ENCODE data around the gene DOK5. TPM values are rescaled to one million over a fixed set of nuclear protein-coding genes. Genes with fewer than 3 reads are reported as not detected.

The DOK5 gene
- total RNA-seq, 2 experiments from 2014 or later: not detected

GRCh38 chr20:54497931-54498718, 22.7 kb downstream of the DOK5 start:
- Mint-ChIP-seq H3K36me3 (ENCODE audit: low read depth) (no peaks in the 10 kb centered on the region), H3K4me1 (ENCODE audit: low read depth) (no peaks in the 10 kb centered on the region), H3K4me3 (no peak overlapping the region), H3K27ac (no peak overlapping the region), H3K9me3 (no peaks in the 10 kb centered on the region), H3K27me3 (peaks cover 5% of the 10 kb centered on the region)
- H3K4me3 ChIP-seq (ENCODE audit: low read length): no peak overlapping the region
- H3K27ac ChIP-seq (ENCODE audit: low read depth in 1 of 2, low read length in 2 of 2): no peak overlapping the region
- TF ChIP-seq CTCF (IDR thresholded peaks at IDR 0.05): no peak
- no peaks in the 10 kb centered on the region for H3K36me3 ChIP-seq (ENCODE audit: insufficient read depth, low read length)
- no peaks in the 10 kb centered on the region for H3K27me3 ChIP-seq (ENCODE audit: control insufficient read depth in 1 of 2, insufficient read depth in 2 of 2, low read length in 2 of 2)
- ATAC-seq (ENCODE audit: poor library complexity): no peak
- no peaks in the 10 kb centered on the region for H3K9me3 ChIP-seq (ENCODE audit: control insufficient read depth in 1 of 2, insufficient read depth in 1 of 2, low read length in 2 of 2)
- CTCF ChIA-PET: no interaction called here
- no peak for DNase-seq
- POLR2A ChIA-PET: no interaction called here
- no peaks in the 10 kb centered on the region for H3K4me1 ChIP-seq (ENCODE audit: insufficient read depth, low read length)
- intact Hi-C loops (cut with DNase I, micrococcal nuclease): no loop called here

- no peaks in the 10 kb centered on the region for H3K36me3 ChIP-seq (ENCODE audit: insufficient read depth, low read length)
- Mint-ChIP-seq H3K4me3 (no peak overlapping the region), H3K9me3 (no peaks in the 10 kb centered on the region), H3K36me3 (ENCODE audit: low read depth) (no peaks in the 10 kb centered on the region), H3K27me3 (peaks cover 5% of the 10 kb centered on the region), H3K4me1 (ENCODE audit: low read depth) (no peaks in the 10 kb centered on the region), H3K27ac (no peak overlapping the region)
- POLR2A ChIA-PET: no interaction called here
- no peak overlapping the region for H3K4me3 ChIP-seq (ENCODE audit: low read length)
- no peaks in the 10 kb centered on the region for H3K9me3 ChIP-seq (ENCODE audit: control insufficient read depth in 1 of 2, insufficient read depth in 1 of 2, low read length in 2 of 2)
- H3K4me1 ChIP-seq (ENCODE audit: insufficient read depth, low read length): no peaks in the 10 kb centered on the region
- no peak for ATAC-seq (ENCODE audit: poor library complexity)
- CTCF ChIA-PET: no interaction called here
- intact Hi-C loops (cut with DNase I, micrococcal nuclease): no loop called here
- no peaks in the 10 kb centered on the region for H3K27me3 ChIP-seq (ENCODE audit: control insufficient read depth in 1 of 2, insufficient read depth in 2 of 2, low read length in 2 of 2)
- TF ChIP-seq CTCF (IDR thresholded peaks at IDR 0.05): no peak
- H3K27ac ChIP-seq (ENCODE audit: low read depth in 1 of 2, low read length in 2 of 2): no peak overlapping the region
- DNase-seq: no peak
These were observed 23.7 kb downstream of the DOK5 start for GRCh38 chr20:54499111-54499510.

- POLR2A ChIA-PET: no interaction called here
- TF ChIP-seq CTCF (IDR thresholded peaks at IDR 0.05): no peak
These were observed 26.8 kb downstream of the DOK5 start for GRCh38 chr20:54502179-54502578.

More at GRCh38 chr20:54502179-54502578, 26.8 kb downstream of the DOK5 start:
- no peaks in the 10 kb centered on the region for H3K36me3 Mint-ChIP-seq (ENCODE audit: low read depth)
- DNase-seq: no peak
- CTCF ChIA-PET: no interaction called here
- no peak overlapping the region for H3K27ac Mint-ChIP-seq
- ATAC-seq (ENCODE audit: poor library complexity): no peak
- peaks cover 5% of the 10 kb centered on the region for H3K27me3 Mint-ChIP-seq
- H3K4me1 Mint-ChIP-seq (ENCODE audit: low read depth): no peaks in the 10 kb centered on the region
- peaks cover 3% of the 10 kb centered on the region for H3K9me3 Mint-ChIP-seq
- Histone ChIP-seq H3K36me3 (ENCODE audit: insufficient read depth, low read length) (no peaks in the 10 kb centered on the region), H3K27ac (ENCODE audit: low read depth in 1 of 2, low read length in 2 of 2) (no peak overlapping the region), H3K27me3 (ENCODE audit: control insufficient read depth in 1 of 2, insufficient read depth in 2 of 2, low read length in 2 of 2) (no peaks in the 10 kb centered on the region), H3K4me1 (ENCODE audit: insufficient read depth, low read length) (no peaks in the 10 kb centered on the region), H3K4me3 (ENCODE audit: low read length) (no peak overlapping the region), H3K9me3 (ENCODE audit: control insufficient read depth in 1 of 2, insufficient read depth in 1 of 2, low read length in 2 of 2) (no peaks in the 10 kb centered on the region)
- H3K4me3 Mint-ChIP-seq: no peak overlapping the region
- intact Hi-C loops (cut with DNase I, micrococcal nuclease): no loop called here
